Measurements from ENCODE around the gene SAT2.
"Not testable (repeated sequence)": the region's sequence is repeated elsewhere in the genome, so short reads cannot be mapped to it uniquely, and the experiment has no call there.

SAT2 gene

DNA sequence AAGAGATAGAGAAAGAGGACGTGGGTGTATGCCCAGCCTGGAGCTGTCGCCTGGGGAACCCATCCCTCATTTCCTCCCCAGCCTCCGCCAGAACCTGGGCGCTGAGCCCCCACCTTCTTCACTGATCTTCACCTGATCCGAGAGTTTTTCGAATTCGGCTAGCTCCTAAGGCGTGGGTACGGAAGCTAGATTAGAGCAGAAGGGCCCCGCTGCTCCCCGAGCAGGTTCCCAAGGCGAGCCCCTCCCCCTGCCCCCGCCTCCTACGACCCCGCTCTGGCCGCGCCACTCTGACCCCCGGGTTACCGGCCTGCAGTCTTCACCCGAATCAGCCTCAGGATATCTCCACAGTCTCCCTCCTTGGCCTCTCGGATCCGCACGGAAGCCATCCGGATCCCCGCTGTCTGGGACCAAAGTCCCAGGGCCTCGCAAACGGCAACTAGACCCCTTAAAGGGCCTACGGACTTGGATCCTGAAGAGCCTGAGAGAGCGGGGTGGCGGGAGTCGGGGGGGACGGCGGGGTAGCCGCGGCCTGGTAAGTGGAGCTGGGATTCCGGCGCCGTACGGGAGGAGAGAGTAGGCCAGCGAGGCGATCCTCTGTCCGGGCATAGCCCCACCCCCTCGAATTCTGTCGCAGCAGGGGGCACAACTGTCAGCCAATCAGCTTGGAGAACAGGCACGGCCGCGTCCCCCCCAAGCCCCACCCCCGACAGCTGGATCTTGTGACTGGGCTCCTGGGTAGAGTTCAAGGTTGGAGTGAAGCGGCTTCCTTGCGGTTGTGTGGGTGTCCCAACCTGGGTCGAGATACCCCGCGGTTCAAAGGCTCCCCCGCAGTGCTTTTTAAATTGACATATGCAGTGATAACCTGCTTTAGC lies at the start of gene SAT2:
Gene SAT2, minus strand, starts transcription at position 572 of the 872 bp plus-strand sequence. Its CDS starts 186 bp downstream, at position 386.
- peak; percentile 59 to 80 (median 68) for DNase-seq

GRCh38 chr17:7676533-7676932 lies 48.9 kb upstream of the SAT2 start:
- DNase-seq, result no peak

- no peak for DNase-seq
Measured at GRCh38 chr17:7674934-7675333, 47.3 kb upstream of the SAT2 start.

DNA sequence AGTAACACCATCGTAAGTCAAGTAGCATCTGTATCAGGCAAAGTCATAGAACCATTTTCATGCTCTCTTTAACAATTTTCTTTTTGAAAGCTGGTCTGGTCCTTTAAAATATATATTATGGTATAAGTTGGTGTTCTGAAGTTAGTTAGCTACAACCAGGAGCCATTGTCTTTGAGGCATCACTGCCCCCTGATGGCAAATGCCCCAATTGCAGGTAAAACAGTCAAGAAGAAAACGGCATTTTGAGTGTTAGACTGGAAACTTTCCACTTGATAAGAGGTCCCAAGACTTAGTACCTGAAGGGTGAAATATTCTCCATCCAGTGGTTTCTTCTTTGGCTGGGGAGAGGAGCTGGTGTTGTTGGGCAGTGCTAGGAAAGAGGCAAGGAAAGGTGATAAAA lies 45.6 kb upstream of the SAT2 start:
- DNase-seq, result no peak

- no peak for DNase-seq
Measured at GRCh38 chr17:7668482-7668881, 40.9 kb upstream of the SAT2 start.

DNA sequence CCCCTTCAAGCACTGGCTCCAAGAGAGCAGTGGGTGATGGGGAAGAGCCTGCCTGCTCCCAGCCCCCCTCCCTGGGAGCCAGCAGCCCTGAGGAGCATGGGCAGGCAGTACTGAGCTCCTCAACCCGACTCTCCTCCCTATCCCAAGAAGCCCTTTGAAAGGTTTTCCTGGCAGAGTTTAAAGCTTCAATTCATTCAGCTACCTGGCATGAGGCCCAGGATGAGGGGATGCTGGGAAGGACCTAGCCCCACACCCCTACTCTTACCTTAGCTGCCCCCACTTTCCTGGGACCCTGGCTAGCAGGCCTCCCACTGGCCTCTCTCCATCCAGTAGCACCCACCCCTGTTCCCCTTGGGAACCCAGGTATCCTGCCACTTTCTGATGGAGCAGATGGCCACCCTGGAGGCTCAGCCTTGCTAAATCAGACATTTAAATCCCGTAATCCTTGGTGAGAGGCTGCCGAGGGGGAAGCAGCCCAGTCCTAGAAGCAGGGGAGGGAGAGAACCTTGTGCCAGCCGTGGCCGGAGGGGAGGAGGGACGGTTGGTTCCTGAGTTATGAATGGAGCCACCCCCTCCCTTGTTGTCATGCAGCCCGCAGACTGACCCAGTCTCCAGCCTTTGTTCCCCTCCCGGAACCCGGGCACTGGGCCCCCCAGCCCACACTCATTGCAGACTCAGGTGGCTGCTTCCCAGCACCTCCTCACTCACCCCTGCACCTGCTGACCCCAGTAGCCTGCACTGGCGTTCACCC lies 40.2 kb upstream of the SAT2 start:
- DNase-seq, result no peak

GRCh38 chr17:7656958-7657609 lies 29.5 kb upstream of the SAT2 start:
- no peak for DNase-seq

DNA sequence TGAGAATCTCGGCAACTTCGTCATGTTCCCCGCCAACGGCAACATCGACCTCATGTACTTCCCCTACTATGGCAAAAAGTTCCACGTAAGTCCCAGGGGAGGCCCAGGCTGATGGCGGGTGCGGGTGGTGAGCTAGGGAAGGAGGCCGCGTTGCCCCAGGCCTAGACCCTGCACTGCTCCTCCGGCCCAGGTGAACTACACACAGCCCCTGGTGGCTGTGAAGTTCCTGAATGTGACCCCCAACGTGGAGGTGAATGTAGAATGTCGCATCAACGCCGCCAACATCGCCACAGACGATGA lies 27.9 kb upstream of the SAT2 start:
- no peak for DNase-seq

DNA sequence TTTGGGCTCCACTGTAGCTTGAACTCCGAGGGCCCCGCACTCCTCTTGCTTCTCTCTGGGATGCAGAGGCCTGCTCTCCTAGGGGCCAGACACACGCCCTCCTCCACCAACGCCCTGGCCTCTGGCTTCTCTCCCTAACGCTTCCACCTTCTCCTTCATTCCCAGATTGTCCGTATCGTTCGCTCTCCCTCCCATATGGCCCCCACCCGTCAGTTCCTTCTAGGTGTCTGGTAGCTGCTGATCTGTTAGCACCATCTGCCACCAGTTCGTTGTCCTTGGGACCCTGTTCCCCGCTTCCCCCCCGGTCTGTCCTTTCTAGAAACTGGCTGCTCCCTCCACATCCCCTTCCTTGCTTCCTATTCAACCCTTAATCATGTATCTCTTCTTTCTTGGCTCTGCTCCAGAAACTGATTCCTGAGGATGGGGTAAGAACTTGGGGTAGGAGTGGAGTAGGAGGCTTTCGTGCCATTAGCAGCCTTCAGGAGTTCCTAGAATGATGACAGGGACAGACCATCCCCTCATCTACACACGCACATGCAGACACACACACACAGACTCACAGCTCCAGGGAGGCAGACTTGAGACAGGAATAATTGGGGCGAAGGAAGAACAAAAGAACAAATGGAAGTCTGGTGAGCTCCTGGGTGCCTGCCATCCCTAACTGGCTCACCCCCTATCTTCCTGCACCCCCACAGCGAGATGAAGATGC lies 27.4 kb upstream of the SAT2 start:
- DNase-seq, result no peak

DNA sequence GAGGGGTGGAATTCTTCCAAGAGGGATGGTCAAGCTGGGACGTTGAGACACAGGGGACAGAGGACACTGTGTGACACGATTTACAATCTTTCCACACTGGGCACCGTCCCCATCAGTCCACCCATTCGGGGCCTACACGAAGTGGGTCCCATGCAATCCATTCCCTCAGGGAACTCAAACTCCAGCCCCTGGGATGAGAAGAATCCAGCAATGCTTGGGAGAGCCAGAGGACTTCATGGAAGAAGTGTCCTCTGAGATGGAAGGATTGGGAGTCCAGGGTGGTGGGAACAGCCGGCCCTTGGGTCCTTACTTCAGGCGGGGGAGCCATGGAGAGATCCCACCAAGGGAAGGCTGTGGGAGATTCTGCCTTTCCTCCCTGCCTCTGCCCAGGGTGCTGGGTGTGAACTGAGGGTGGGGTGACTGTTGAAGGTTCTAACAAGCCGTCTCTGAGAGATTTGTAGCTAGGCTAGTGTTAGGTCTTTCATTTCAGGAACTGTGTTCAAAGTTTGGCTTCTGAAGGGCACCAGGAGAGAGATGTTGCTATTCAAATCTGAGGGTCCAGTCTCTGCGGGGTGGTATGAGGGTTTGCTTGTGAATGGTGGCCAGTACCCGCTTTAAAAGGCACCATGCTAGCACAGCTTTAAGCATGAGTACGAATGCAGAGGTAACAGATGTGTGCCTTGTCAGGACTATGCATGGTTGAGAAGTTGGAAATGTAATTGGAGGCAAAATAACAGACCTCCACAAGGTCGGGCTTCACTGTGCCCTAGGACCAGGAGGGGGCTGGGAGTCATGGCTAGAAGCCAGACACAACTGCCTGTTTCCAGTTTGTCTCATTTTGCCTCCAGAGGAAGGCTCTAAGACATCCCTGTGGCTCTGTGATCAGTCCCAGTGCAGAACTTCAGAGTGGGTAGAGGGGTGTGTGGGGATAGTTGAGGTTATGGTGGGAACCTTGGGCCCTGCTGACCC lies 25.1 kb upstream of the SAT2 start:
- no peak for DNase-seq

GRCh38 chr17:7651665-7652387 lies 24.2 kb upstream of the SAT2 start:
- DNase-seq, result no peak

- DNase-seq, result no peak
Measured at GRCh38 chr17:7651097-7651664, 23.6 kb upstream of the SAT2 start.

DNA sequence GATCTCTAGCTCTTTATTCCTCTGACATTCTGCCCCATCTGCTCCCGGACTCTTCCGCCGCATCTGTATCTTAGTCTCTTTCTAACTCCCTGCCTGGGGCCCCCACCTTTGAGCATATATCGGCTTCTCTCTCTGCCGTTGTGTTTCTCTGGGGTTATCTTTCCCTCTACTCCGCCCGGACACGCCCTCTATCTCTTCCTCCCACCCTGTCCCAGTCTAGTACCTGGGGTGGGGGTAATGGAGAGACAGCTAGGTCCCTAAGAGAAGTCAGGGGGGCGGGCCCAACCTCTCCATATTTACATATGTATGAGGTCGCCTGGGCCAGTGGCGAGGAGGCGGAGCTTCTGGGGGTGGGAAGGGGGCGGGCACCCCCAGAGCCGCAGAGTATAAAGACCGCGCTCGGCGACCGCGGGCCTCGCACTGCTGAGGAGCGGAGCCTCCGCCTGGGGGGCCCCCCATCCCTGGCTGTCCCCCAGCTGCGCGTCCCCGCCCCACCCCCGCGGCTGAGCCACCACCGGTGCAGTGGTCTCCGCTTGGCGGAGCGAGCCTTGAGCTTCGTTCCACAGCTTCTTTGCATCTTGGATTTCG lies 23.0 kb upstream of the SAT2 start, which contains the start of gene ATP1B2:
Gene ATP1B2, plus strand, starts transcription at position 418 of the 588 bp plus-strand sequence. CDS start 593 bp downstream, outside the sequence.
- peak; percentile 26 to 36 (median 32) for DNase-seq

GRCh38 chr17:7647018-7647417 lies 19.4 kb upstream of the SAT2 start:
- no peak for DNase-seq

GRCh38 chr17:7646457-7646856 lies 18.8 kb upstream of the SAT2 start:
- DNase-seq, result no peak

DNA sequence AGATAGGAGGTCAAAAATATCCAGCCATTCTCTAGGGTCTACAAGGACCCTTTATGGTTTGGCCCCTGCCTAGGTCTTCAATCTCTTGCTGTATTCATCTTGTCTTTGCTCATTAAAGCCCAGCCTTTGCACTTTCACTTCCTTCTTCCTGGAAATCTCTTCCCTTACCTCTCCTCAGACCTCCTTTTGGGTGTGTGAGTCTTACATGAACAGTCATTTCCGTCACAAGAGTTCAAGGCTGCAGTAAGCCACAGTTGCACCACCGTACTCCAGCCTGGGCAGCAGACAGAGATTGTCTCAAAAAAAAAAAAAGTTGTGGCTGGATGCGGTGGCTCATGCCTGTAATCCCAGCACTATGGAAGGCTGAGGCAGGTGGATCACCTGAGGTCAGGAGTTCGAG lies 17.2 kb upstream of the SAT2 start:
- DNase-seq, result no peak

DNA sequence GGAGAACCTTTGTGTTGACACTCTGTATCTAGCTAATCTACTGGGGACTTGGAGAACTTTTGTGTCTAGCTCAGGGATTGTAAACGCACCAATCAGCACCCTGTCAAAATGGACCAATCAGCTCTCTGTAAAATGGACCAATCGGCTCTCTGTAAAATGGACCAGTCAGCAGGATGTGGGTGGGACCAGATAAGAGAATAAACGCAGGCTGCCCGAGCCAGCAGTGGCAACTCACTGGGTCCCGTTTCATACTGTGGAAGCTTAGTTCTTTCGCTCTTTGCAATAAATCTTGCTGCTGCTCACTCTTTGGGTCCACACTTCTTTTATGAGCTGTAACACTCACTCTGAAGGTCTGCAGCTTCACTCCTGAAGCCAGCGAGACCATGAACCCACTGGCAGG lies 14.0 kb upstream of the SAT2 start:
- DNase-seq, result not testable (repeated sequence)

DNA sequence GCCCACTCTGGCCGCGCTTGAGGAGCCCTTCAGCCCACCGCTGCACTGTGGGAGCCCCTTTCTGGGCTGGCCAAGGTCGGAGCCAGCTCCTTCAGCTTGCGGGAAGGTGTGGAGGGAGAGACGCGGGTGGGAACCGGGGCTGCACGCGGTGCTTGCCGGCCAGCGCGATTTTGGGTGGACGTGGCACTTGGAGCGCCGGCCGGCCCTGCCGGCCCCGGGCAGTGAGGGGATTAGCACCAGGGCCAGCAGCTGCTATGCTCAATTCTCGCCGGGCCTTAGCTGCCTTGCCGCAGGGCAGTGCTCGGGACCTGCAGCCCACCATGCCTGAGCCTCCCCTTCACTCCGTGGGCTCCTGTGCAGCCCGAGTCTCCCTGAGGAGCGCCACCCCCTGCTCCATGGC lies 13.2 kb upstream of the SAT2 start:
- no peak for DNase-seq

DNA sequence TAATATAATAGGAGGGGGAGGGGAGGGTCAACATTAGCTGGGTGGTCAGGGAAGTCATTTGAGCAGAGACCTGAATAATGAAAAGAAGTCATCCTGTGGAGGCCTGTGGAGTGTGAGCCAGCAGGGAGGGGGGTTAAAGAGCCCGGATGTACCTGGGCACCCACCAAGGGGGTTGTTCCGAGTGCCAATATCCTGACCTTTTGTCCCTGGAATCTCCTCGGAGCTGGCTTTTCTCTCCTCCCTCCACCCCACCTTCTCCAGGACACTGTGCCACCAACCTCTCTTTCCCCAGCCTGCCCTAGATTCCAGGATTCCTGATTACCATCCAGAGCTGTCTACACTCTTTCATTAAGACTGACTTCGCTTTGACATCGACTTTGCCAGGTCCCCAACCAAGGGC lies 8.5 kb upstream of the SAT2 start:
- DNase-seq, result no peak

GRCh38 chr17:7634384-7634783 lies 6.8 kb upstream of the SAT2 start:
- no peak for DNase-seq

All from activated CD4-positive, CD25-positive, alpha-beta regulatory T cell (primary cell).